K562 (cell line): ENCODE results near the gene MTHFR. TPM values are rescaled to one million over a fixed set of nuclear protein-coding genes. Genes with fewer than 3 reads are reported as not detected.

Source experiments
- HMGN3 ChIP-seq: IDR thresholded peaks from 2 replicates; pipeline ENCODE4 v1.6.1; 2011; ENCODE audit warnings: borderline replicate concordance, low read depth, mild to moderate bottlenecking, mixed read lengths, low read length; ENCODE audit not compliant: insufficient read length; ENCODE audit errors: extremely low read depth
- SMAD4 ChIP-seq: fragments of 250-450 bp; sonication (Bioruptor Pico); conservative IDR thresholded peaks from 2 replicates; pipeline ENCODE4 v1.8.0; 2021; ENCODE audit warnings: inconsistent platforms, mild to moderate bottlenecking, moderate library complexity
- SRSF7 ChIP-seq: fragments of 200-400 bp; formaldehyde crosslinking; optimal IDR thresholded peaks from 2 replicates; pipeline ENCODE3; 2017; ENCODE audit warnings: mild to moderate bottlenecking, low read depth, low read length
- TAF1 ChIP-seq: IDR thresholded peaks from 2 replicates; pipeline ENCODE4 v1.6.1; 2011; ENCODE audit warnings: mild to moderate bottlenecking, low read length, moderate library complexity; ENCODE audit not compliant: insufficient read depth, control insufficient read depth, severe bottlenecking; ENCODE audit errors: extremely low read depth
- ZBTB1 ChIP-seq: sonication (generic); formaldehyde crosslinking; IDR thresholded peaks from 2 replicates; pipeline ENCODE4 v1.8.1; 2023; ENCODE audit warnings: missing genetic modification reagents, low read depth, mild to moderate bottlenecking, borderline replicate concordance
- ZNF184 ChIP-seq: sonication (generic); formaldehyde crosslinking; IDR thresholded peaks from 2 replicates; pipeline ENCODE4 v1.5.0; 2020; ENCODE audit warnings: missing genetic modification reagents
- ZNF76 ChIP-seq: fragments of 250-450 bp; sonication (Bioruptor Pico); IDR thresholded peaks from 2 replicates; pipeline ENCODE4 v1.4.0; 2020; ENCODE audit warnings: mild to moderate bottlenecking, moderate library complexity, borderline replicate concordance
- polyA plus RNA-seq, 8 experiments: library from polyadenylated mRNA; depleted of rRNA in 4 of 8; stranded (reverse) in 5 of 8; unstranded in 3 of 8; fragments of >200 nt; fragmentation: Nextera tagmentation in 2 of 8; fragmentation: Illumina TruSeq in 1 of 8; extraction: Ambion mirVana in 2 of 8; extraction: Trizol in 1 of 8; gene quantifications; 2 replicates each; pipeline versions ENCODE4 v1.2.1 to v1.2.3, GENCODE V29; 2011 to 2014; ENCODE audit warnings: inconsistent platforms in 1 of 8, missing spikeins in 1 of 8
- total RNA-seq, 7 experiments: library from RNA; depleted of rRNA in 6 of 7; stranded (reverse); fragments of >200 nt in 6 of 7; fragmentation: Illumina TruSeq in 2 of 7; extraction: Trizol in 2 of 7; gene quantifications; 2 replicates each; pipeline versions ENCODE4 v1.2.1 to v1.2.3, GENCODE V29; 2011 to 2021; ENCODE audit warnings: low replicate concordance in 1 of 7
- TF ChIP-seq, protein P1 (sequence below), 2 experiments: fragments of 450-650 bp; conservative IDR thresholded peaks; 2 replicates each; pipeline ENCODE4 v1.6.1; 2017; ENCODE audit warnings: mild to moderate bottlenecking in 2 of 2, moderate library complexity in 2 of 2
- TF ChIP-seq, protein P2 (sequence below), 2 experiments: fragments of 450-650 bp; formaldehyde crosslinking in 1 of 2; IDR thresholded peaks; 2 replicates each; pipeline versions ENCODE4 v1.4.0 to v1.6.1; 2014 to 2020; ENCODE audit warnings: mild to moderate bottlenecking in 2 of 2, borderline replicate concordance in 1 of 2, low read depth in 1 of 2
- TF ChIP-seq, protein P3 (sequence below): sonication (generic); formaldehyde crosslinking; IDR thresholded peaks from 2 replicates; pipeline ENCODE4 v1.8.0; 2022; ENCODE audit warnings: mild to moderate bottlenecking, low read depth, missing genetic modification reagents

MTHFR gene
- total and polyA plus RNA-seq, 9 of the 15 experiments (the other 6 are each of a cell fraction or from before 2014, with no cell fraction given), result 5.0 to 104 (median 62.6) TPM

DNA sequence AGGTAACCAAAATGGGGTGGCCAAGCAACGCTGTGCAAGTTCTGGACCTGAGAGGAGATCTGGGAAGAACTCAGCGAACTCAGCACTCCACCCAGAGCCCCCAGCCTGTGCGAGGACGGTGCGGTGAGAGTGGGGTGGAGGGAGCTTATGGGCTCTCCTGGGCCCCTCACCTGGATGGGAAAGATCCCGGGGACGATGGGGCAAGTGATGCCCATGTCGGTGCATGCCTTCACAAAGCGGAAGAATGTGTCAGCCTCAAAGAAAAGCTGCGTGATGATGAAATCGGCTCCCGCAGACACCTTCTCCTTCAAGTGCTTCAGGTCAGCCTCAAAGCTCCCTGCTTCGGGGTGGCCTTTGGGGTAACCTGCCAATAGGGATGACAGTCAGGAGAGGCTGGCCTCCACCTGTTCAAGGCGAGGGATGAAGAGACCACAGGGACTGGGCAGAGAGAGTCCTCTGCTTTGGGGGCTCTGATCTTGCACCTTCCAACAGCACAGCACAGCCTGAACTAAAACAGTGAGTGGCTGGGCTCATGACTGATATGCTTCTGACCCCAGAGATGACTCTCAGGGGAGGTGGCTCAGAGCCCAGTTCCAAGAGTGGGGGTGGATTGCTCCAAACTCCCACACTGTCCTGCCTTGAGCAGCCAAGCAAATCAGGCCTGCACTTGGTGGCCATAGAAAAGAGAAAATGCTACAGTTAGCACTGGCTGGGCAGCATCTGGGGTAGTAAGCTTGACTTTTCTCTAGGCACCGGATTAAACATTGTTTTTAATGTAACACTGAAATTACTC lies 9.5 kb downstream of the MTHFR start (continued):
- TF ChIP-seq, protein P1, sequence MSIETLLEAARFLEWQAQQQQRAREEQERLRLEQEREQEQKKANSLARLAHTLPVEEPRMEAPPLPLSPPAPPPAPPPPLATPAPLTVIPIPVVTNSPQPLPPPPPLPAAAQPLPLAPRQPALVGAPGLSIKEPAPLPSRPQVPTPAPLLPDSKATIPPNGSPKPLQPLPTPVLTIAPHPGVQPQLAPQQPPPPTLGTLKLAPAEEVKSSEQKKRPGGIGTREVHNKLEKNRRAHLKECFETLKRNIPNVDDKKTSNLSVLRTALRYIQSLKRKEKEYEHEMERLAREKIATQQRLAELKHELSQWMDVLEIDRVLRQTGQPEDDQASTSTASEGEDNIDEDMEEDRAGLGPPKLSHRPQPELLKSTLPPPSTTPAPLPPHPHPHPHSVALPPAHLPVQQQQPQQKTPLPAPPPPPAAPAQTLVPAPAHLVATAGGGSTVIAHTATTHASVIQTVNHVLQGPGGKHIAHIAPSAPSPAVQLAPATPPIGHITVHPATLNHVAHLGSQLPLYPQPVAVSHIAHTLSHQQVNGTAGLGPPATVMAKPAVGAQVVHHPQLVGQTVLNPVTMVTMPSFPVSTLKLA (conservative IDR thresholded peaks at IDR 0.05), result no peak
- TF ChIP-seq SRSF7 (no peak), ZBTB1 (CRISPR knock-in tag) (no peak), ZNF184 (CRISPR knock-in tag) (no peak), ZNF76 (CRISPR knock-in tag) (peak; percentile 18; the same call in 1 of the 2 replicates), HMGN3 (no peak), SMAD4 (CRISPR knock-in tag) (peak; percentile 40), TAF1 (peak; percentile 66)
- TF ChIP-seq, protein P2, sequence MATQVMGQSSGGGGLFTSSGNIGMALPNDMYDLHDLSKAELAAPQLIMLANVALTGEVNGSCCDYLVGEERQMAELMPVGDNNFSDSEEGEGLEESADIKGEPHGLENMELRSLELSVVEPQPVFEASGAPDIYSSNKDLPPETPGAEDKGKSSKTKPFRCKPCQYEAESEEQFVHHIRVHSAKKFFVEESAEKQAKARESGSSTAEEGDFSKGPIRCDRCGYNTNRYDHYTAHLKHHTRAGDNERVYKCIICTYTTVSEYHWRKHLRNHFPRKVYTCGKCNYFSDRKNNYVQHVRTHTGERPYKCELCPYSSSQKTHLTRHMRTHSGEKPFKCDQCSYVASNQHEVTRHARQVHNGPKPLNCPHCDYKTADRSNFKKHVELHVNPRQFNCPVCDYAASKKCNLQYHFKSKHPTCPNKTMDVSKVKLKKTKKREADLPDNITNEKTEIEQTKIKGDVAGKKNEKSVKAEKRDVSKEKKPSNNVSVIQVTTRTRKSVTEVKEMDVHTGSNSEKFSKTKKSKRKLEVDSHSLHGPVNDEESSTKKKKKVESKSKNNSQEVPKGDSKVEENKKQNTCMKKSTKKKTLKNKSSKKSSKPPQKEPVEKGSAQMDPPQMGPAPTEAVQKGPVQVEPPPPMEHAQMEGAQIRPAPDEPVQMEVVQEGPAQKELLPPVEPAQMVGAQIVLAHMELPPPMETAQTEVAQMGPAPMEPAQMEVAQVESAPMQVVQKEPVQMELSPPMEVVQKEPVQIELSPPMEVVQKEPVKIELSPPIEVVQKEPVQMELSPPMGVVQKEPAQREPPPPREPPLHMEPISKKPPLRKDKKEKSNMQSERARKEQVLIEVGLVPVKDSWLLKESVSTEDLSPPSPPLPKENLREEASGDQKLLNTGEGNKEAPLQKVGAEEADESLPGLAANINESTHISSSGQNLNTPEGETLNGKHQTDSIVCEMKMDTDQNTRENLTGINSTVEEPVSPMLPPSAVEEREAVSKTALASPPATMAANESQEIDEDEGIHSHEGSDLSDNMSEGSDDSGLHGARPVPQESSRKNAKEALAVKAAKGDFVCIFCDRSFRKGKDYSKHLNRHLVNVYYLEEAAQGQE (IDR thresholded peaks at IDR 0.05; ENCODE audit: borderline replicate concordance), result no peak
- TF ChIP-seq, protein P2 (CRISPR knock-in tag; IDR thresholded peaks at IDR 0.05; ENCODE audit: low read depth), result peak; percentile 46; the same call in 1 of the 2 replicates
- TF ChIP-seq, protein P3, sequence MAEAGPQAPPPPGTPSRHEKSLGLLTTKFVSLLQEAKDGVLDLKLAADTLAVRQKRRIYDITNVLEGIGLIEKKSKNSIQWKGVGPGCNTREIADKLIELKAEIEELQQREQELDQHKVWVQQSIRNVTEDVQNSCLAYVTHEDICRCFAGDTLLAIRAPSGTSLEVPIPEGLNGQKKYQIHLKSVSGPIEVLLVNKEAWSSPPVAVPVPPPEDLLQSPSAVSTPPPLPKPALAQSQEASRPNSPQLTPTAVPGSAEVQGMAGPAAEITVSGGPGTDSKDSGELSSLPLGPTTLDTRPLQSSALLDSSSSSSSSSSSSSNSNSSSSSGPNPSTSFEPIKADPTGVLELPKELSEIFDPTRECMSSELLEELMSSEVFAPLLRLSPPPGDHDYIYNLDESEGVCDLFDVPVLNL, result no peak
